Activated T-helper 1 cell treated with anti-CD3 and anti-CD28 coated beads, Interleukin-12 subunit alpha, Interleukin-12 subunit beta, Interleukin-2, Interleukin-4 antibody, amounts not matched to agents 30 ng/mL and 10 ng/mL and 1 ng/mL, durations not matched to agents 14 hours and 24 hours and 36 hours (primary cell): Measurements from ENCODE around the gene GGNBP2. TPM values are rescaled to one million over a fixed set of nuclear protein-coding genes. Genes with fewer than 3 reads are reported as not detected.
"Not testable (repeated sequence)": the region's sequence is repeated elsewhere in the genome, so short reads cannot be mapped to it uniquely, and the experiment has no call there.

Source experiments
- DNase-seq: peaks from one replicate; pipeline ENCODE4 v3.0.0; 2021; ENCODE audit warnings: low spot score
- H3K27ac Mint-ChIP-seq: one replicate; pipeline ENCODE4 v1.8.0; 2021; ENCODE audit warnings: mild to moderate bottlenecking, mixed read lengths
- H3K27me3 Mint-ChIP-seq: one replicate; pipeline ENCODE4 v1.8.0; 2022; ENCODE audit warnings: mild to moderate bottlenecking, moderate library complexity, mixed read lengths; ENCODE audit not compliant: insufficient read depth
- H3K36me3 Mint-ChIP-seq: one replicate; pipeline ENCODE4 v1.8.0; 2021; ENCODE audit warnings: low read depth, mixed read lengths
- H3K4me1 Mint-ChIP-seq: one replicate; pipeline ENCODE4 v1.8.0; 2021; ENCODE audit warnings: low read depth, mixed read lengths
- H3K4me3 Mint-ChIP-seq: one replicate; pipeline ENCODE4 v1.8.0; 2021; ENCODE audit warnings: mild to moderate bottlenecking, moderate library complexity, mixed read lengths
- H3K9me3 Mint-ChIP-seq: one replicate; pipeline ENCODE4 v1.8.0; 2021; ENCODE audit warnings: mixed read lengths
- intact Hi-C: fragments of 100-400 bp; cut with micrococcal nuclease; formaldehyde crosslinking; loops from one replicate; pipeline ENCODE4 v1.15.1; 2024
- total RNA-seq: library from RNA; stranded (reverse); gene quantifications from 2 replicates; pipeline ENCODE4 v1.2.3, GENCODE V29; 2022

GGNBP2 gene
- total RNA-seq, 1 donor from 2014 or later = 77.1 TPM

DNA sequence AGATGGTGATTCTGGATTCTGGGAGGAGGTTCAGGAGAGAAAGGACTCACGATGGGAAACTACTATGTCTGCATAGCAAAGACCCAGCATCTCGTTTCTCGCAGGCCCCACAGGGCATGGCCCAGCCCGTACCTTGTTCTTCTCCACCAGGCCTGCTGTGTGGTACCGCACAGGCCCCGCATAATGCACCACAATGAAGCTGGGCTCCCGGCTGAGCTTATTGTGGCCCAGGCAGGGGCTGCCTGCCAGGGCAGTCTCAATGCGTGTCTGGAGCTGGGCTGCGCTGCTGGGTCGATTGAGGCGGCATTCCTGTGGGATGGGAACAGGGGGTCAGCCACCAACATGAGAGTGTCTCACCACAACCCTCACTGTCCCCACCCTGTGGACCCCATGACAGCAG is 37.9 kb upstream of the GGNBP2 start:
- peaks cover 6% of the 10 kb centered on the region for H3K4me1 Mint-ChIP-seq
- intact Hi-C loops = no loop called here
- no peaks in the 10 kb centered on the region for H3K27me3 Mint-ChIP-seq
- no peak overlapping the region for H3K27ac Mint-ChIP-seq
- no peak overlapping the region for H3K4me3 Mint-ChIP-seq
- H3K36me3 Mint-ChIP-seq = peaks cover 41% of the 10 kb centered on the region
- DNase-seq = no peak
- no peaks in the 10 kb centered on the region for H3K9me3 Mint-ChIP-seq

GRCh38 chr17:36507266-36507665 is 37.5 kb upstream of the GGNBP2 start:
- Mint-ChIP-seq H3K4me3 (no peak overlapping the region), H3K27ac (no peak overlapping the region), H3K4me1 (peaks cover 6% of the 10 kb centered on the region), H3K27me3 (no peaks in the 10 kb centered on the region), H3K9me3 (no peaks in the 10 kb centered on the region), H3K36me3 (peaks cover 39% of the 10 kb centered on the region)
- intact Hi-C loops = no loop called here
- DNase-seq = no peak

GRCh38 chr17:36508439-36508838 is 36.3 kb upstream of the GGNBP2 start:
- intact Hi-C loops, H3K27me3 Mint-ChIP-seq, H3K27ac Mint-ChIP-seq, H3K9me3 Mint-ChIP-seq, H3K4me3 Mint-ChIP-seq, H3K4me1 Mint-ChIP-seq, DNase-seq: not testable (repeated sequence)
- peaks cover 36% of the 10 kb centered on the region for H3K36me3 Mint-ChIP-seq

GRCh38 chr17:36509272-36509985 is 35.3 kb upstream of the GGNBP2 start:
- H3K9me3 Mint-ChIP-seq = no peaks in the 10 kb centered on the region
- no peak overlapping the region for H3K4me3 Mint-ChIP-seq
- no peaks in the 10 kb centered on the region for H3K27me3 Mint-ChIP-seq
- DNase-seq = no peak
- no peaks in the 10 kb centered on the region for H3K4me1 Mint-ChIP-seq
- H3K36me3 Mint-ChIP-seq = peaks cover 29% of the 10 kb centered on the region
- no peak overlapping the region for H3K27ac Mint-ChIP-seq
- intact Hi-C loops = no loop called here

DNA sequence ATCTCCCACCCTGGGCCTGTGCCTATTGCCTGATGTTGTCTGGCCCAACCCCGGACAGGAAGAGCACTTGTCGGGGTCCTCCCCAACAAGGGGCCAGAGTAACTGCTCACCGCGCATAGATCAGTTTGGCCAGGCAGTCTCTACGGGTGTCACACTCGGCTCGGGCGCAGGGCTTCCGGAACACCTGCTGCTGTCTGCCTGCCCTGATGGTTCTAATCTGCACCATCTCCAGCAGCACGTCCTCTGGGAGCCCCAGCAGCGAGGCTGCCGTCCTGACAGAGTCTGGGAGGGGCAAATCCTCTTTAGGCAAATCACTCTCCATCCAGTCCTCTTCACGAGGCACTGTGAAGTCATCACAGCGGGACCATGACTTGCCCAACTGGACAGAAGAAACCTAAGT is 34.1 kb upstream of the GGNBP2 start:
- intact Hi-C loops = no loop called here
- Mint-ChIP-seq H3K4me3 (no peak overlapping the region), H3K9me3 (no peaks in the 10 kb centered on the region), H3K36me3 (peaks cover 30% of the 10 kb centered on the region), H3K4me1 (no peaks in the 10 kb centered on the region), H3K27me3 (no peaks in the 10 kb centered on the region), H3K27ac (no peak overlapping the region)
- no peak for DNase-seq

DNA sequence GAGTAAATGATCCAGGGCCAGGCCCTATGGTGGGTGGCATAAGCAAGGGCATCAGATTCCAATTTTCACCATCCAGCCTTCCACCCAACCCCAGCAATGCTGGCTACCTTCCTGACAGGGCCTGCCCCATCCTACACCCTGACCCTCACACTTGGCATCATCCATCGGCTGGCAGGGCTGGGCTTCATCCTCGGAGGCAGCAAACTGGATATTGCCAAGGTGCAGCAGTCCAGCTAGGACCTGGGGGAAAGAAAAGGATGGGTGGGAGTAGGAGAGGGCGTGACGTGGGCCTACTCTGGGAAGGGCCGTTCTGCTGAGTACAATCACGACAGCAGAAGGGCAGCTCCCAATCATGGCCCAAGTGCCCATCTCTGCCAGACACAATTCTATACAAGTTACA is 33.5 kb upstream of the GGNBP2 start:
- no peaks in the 10 kb centered on the region for H3K9me3 Mint-ChIP-seq
- intact Hi-C loops = no loop called here
- H3K4me3 Mint-ChIP-seq = no peak overlapping the region
- no peaks in the 10 kb centered on the region for H3K4me1 Mint-ChIP-seq
- peaks cover 30% of the 10 kb centered on the region for H3K36me3 Mint-ChIP-seq
- H3K27me3 Mint-ChIP-seq = no peaks in the 10 kb centered on the region
- no peak for DNase-seq
- H3K27ac Mint-ChIP-seq = no peak overlapping the region

DNA sequence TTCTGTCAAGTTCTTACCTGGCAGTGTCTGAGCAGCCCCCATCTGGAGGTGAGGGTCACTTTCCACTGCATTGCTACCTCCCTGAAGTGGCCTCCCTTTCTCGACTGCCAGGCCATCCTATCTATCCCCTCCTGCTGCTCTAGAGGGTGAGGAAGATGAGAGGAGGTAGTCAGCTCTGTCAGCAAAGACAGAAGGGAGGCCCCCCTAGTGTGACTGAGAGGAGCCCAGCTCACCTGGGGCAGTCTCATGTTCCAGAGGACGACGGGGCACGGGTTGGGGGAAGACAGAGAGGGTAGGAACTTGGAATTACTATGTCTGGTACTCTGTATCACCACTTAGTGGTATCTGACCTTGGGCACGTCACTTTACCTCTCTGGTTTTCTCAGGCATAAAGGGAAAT is 32.1 kb upstream of the GGNBP2 start:
- Mint-ChIP-seq H3K4me1 (no peaks in the 10 kb centered on the region), H3K9me3 (no peaks in the 10 kb centered on the region), H3K4me3 (no peak overlapping the region), H3K36me3 (peaks cover 24% of the 10 kb centered on the region), H3K27me3 (no peaks in the 10 kb centered on the region), H3K27ac (no peak overlapping the region)
- intact Hi-C loops = no loop called here
- DNase-seq = no peak

- H3K27ac Mint-ChIP-seq = no peak overlapping the region
- H3K27me3 Mint-ChIP-seq = no peaks in the 10 kb centered on the region
- H3K9me3 Mint-ChIP-seq = no peaks in the 10 kb centered on the region
- H3K36me3 Mint-ChIP-seq = peaks cover 30% of the 10 kb centered on the region
- DNase-seq = no peak
- no peak overlapping the region for H3K4me3 Mint-ChIP-seq
- intact Hi-C loops = no loop called here
- H3K4me1 Mint-ChIP-seq = peaks cover 8% of the 10 kb centered on the region
Observed at GRCh38 chr17:36514856-36515255, 29.9 kb upstream of the GGNBP2 start.

GRCh38 chr17:36515837-36516236 is 28.9 kb upstream of the GGNBP2 start:
- Mint-ChIP-seq H3K9me3 (no peaks in the 10 kb centered on the region), H3K36me3 (peaks cover 32% of the 10 kb centered on the region), H3K4me1 (peaks cover 8% of the 10 kb centered on the region), H3K27me3 (no peaks in the 10 kb centered on the region), H3K4me3 (no peak overlapping the region), H3K27ac (no peak overlapping the region)
- no peak for DNase-seq
- intact Hi-C loops = no loop called here

DNA sequence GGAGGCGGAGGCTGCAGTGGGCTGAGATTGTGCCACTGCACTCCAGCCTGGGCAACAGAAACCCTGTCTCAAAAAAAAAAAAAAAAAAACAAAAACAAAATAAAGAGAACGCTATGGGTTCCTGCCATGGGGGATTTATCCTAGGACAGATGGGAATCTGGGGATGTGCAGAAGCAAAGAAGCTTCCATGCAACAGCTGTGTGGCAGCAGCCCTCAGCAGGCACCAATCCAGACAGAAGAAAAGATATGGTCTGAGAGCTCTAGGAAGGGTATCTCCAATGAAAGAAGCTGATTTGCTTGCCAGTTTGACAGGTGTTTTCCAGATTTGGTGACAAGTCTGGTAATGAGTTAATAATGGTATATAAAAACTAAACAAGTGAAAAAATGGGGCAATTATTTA is 21.6 kb upstream of the GGNBP2 start:
- Mint-ChIP-seq H3K4me3 (no peak overlapping the region), H3K36me3 (peaks cover 48% of the 10 kb centered on the region), H3K9me3 (no peaks in the 10 kb centered on the region), H3K4me1 (peaks cover 34% of the 10 kb centered on the region), H3K27me3 (no peaks in the 10 kb centered on the region), H3K27ac (no peak overlapping the region)
- intact Hi-C loops = no loop called here
- no peak for DNase-seq

DNA sequence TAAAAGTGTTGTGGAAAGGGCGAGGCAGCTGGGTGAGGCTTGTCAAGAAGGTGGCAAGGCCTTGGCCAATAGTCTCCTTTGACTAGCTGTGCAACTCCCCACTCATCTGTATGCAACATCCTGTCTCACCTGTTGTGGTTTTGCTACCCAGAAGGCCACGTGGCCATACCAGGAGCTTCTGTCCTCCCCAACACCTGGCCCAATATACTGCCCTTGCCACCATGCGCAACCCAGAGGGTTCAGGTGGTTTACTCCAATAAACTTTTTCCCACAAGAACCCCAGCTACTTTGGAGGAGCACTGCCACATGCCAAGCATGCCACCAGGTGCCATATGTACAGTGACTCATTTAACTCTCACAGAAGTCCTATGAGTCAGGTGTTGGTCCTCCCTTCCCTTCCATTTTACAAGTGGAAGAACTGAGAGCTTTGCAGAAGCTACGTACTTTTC is 20.3 kb upstream of the GGNBP2 start:
- Mint-ChIP-seq H3K4me1 (peaks cover 34% of the 10 kb centered on the region), H3K4me3 (no peak overlapping the region), H3K9me3 (no peaks in the 10 kb centered on the region), H3K36me3 (peaks cover 47% of the 10 kb centered on the region), H3K27ac (peak overlapping the region; percentile 85), H3K27me3 (no peaks in the 10 kb centered on the region)
- no peak for DNase-seq
- intact Hi-C loops = no loop called here

DNA sequence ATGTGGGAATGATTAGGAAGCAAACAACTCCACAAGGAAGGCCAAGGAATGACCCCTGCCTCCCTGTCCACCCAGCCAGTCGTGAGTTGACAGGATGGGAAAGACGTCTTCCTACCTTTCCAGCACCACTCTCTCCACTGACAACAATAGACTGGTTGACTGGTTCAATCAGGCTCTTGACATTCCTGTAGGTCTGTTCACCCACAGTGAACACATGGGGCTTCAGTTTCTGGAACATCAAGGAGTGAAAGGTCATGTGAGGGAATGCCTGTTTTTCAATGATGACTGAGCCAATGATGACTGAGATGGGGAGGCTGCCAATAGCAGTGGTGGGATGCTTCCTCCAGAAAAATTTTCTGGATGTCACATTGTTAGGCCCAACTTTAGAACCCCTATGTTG is 19.6 kb upstream of the GGNBP2 start:
- Mint-ChIP-seq H3K27me3 (no peaks in the 10 kb centered on the region), H3K36me3 (peaks cover 43% of the 10 kb centered on the region), H3K4me3 (no peak overlapping the region), H3K27ac (no peak overlapping the region), H3K9me3 (no peaks in the 10 kb centered on the region), H3K4me1 (peaks cover 31% of the 10 kb centered on the region)
- DNase-seq = no peak
- intact Hi-C loops = no loop called here

- H3K9me3 Mint-ChIP-seq = no peaks in the 10 kb centered on the region
- H3K27me3 Mint-ChIP-seq = no peaks in the 10 kb centered on the region
- no peak overlapping the region for H3K4me3 Mint-ChIP-seq
- intact Hi-C loops = no loop called here
- no peak for DNase-seq
- H3K4me1 Mint-ChIP-seq = peaks cover 31% of the 10 kb centered on the region
- no peak overlapping the region for H3K27ac Mint-ChIP-seq
- H3K36me3 Mint-ChIP-seq = peaks cover 36% of the 10 kb centered on the region
Observed at GRCh38 chr17:36525888-36526287, 18.8 kb upstream of the GGNBP2 start.
